A673 (cell line): Measurements from ENCODE around the gene VRK2. TPM values are rescaled to one million over a fixed set of nuclear protein-coding genes. Genes with fewer than 3 reads are reported as not detected.

Experiments
- BruUV-seq: library from RNA; stranded (reverse); fragments of 400-500 nt; replicated peaks from 2 replicates; lab custom pipeline; 2021; lab: Mats Ljungman, UMichigan
- CTCF ChIA-PET: fragments of 300-600 bp; sonication (Branson Sonifier 250); formaldehyde crosslinking; loops from one replicate; lab custom pipeline; 2022; ENCODE audit warnings: antibody characterized with exemption; lab: Charles Lee
- POLR2A ChIA-PET: fragments of 300-600 bp; sonication (Branson Sonifier 250); formaldehyde crosslinking; loops from one replicate; lab custom pipeline; 2022; ENCODE audit warnings: antibody characterized with exemption; ENCODE audit not compliant: low non-redundant PET; lab: Charles Lee
- DNase-seq: peaks from one replicate; pipeline ENCODE4 v3.0.0-alpha.2; 2015; ENCODE audit warnings: low spot score
- H3K27ac ChIP-seq: fragments of 200-600 bp; sonication (generic); 2 replicates; pipeline ENCODE4 v1.5.1; 2016; ENCODE audit warnings: mixed run types, low read depth, mild to moderate bottlenecking, mixed read lengths, antibody characterized with exemption, low read length; ENCODE audit not compliant: poor library complexity, severe bottlenecking
- H3K27me3 ChIP-seq: fragments of 200-600 bp; sonication (generic); replicated peaks from 2 replicates; pipeline ENCODE4 v1.6.1; 2017; ENCODE audit warnings: mixed run types, low read depth, mild to moderate bottlenecking, mixed read lengths, antibody characterized with exemption, low read length; ENCODE audit not compliant: insufficient read depth, poor library complexity
- H3K36me3 ChIP-seq: fragments of 200-600 bp; sonication (generic); 2 replicates; pipeline ENCODE4 v1.6.1; 2016; ENCODE audit warnings: mixed run types, mild to moderate bottlenecking, mixed read lengths, antibody characterized with exemption, low read length; ENCODE audit not compliant: insufficient read depth, poor library complexity, severe bottlenecking
- H3K4me1 ChIP-seq: fragments of 200-600 bp; sonication (generic); 2 replicates; pipeline ENCODE4 v1.6.1; 2017; ENCODE audit warnings: mixed run types, mild to moderate bottlenecking, mixed read lengths, antibody characterized with exemption, low read length; ENCODE audit not compliant: insufficient read depth, poor library complexity, severe bottlenecking
- H3K4me3 ChIP-seq: fragments of 200-600 bp; sonication (generic); 2 replicates; pipeline ENCODE4 v1.5.1; 2016; ENCODE audit warnings: low read depth, mixed run types, mild to moderate bottlenecking, mixed read lengths, low read length; ENCODE audit not compliant: poor library complexity, severe bottlenecking
- H3K9me3 ChIP-seq: fragments of 200-600 bp; sonication (generic); 2 replicates; pipeline ENCODE4 v1.6.1; 2016; ENCODE audit warnings: mixed run types, low read depth, mild to moderate bottlenecking, mixed read lengths, antibody characterized with exemption, low read length; ENCODE audit not compliant: poor library complexity, severe bottlenecking
- EZH2 ChIP-seq: fragments of 200-600 bp; sonication (generic); IDR thresholded peaks from 2 replicates; pipeline ENCODE4 v1.6.1; 2017; ENCODE audit warnings: borderline replicate concordance, low read depth, mild to moderate bottlenecking, mixed read lengths, antibody characterized with exemption, low read length; ENCODE audit not compliant: poor library complexity, severe bottlenecking
- intact Hi-C: fragments of 100-400 bp; cut with micrococcal nuclease; formaldehyde crosslinking; loops from one replicate; pipeline ENCODE4 v1.10.0; 2022; ENCODE audit not compliant: unreplicated experiment
- total RNA-seq: library from RNA; stranded (reverse); gene quantifications from 2 replicates; pipeline ENCODE4 v1.2.3, GENCODE V29; 2021
- TF ChIP-seq, protein P1 (sequence below): fragments of 300-800, 200-600 bp; sonication (generic); conservative IDR thresholded peaks from 2 replicates; pipeline ENCODE4 v1.5.1; 2017; ENCODE audit warnings: low read depth, mild to moderate bottlenecking, antibody characterized with exemption, low read length, moderate library complexity, mixed read lengths

The VRK2 gene
- total RNA-seq, 1 experiment from 2014 or later: 16.1 TPM

DNA sequence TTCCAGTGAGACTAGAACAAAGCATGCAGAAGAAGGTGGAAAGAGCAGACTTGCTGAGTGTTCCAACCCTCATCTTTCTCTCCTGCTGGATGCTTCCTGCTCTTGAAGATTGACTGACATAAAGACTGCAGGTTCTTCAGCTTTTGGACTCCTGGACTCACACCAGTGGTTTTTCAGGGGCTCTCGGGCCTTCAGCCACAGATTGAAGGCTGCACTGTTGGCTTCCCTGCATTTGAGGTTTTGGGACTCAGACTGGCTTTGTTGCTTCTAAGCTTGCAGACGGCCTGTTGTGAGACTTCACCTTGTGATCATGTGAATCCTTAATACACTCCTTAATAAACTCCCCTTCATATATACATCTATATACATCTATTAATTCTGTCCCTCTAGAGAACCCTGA, 20.4 kb downstream of the VRK2 start:
- intact Hi-C loops: no loop called here
- no peak for DNase-seq
- H3K36me3 ChIP-seq: no peaks in the 10 kb centered on the region
- BruUV-seq: no TSS peak
- H3K27me3 ChIP-seq: no peaks in the 10 kb centered on the region
- no peak overlapping the region for H3K27ac ChIP-seq
- no peaks in the 10 kb centered on the region for H3K9me3 ChIP-seq
- TF ChIP-seq EZH2: no peak
- TF ChIP-seq, protein P1, sequence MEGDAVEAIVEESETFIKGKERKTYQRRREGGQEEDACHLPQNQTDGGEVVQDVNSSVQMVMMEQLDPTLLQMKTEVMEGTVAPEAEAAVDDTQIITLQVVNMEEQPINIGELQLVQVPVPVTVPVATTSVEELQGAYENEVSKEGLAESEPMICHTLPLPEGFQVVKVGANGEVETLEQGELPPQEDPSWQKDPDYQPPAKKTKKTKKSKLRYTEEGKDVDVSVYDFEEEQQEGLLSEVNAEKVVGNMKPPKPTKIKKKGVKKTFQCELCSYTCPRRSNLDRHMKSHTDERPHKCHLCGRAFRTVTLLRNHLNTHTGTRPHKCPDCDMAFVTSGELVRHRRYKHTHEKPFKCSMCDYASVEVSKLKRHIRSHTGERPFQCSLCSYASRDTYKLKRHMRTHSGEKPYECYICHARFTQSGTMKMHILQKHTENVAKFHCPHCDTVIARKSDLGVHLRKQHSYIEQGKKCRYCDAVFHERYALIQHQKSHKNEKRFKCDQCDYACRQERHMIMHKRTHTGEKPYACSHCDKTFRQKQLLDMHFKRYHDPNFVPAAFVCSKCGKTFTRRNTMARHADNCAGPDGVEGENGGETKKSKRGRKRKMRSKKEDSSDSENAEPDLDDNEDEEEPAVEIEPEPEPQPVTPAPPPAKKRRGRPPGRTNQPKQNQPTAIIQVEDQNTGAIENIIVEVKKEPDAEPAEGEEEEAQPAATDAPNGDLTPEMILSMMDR: no peak
- ChIA-PET POLR2A (no interaction called here), CTCF (no interaction called here)
- no peaks in the 10 kb centered on the region for H3K4me1 ChIP-seq
- H3K4me3 ChIP-seq: no peak overlapping the region

DNA sequence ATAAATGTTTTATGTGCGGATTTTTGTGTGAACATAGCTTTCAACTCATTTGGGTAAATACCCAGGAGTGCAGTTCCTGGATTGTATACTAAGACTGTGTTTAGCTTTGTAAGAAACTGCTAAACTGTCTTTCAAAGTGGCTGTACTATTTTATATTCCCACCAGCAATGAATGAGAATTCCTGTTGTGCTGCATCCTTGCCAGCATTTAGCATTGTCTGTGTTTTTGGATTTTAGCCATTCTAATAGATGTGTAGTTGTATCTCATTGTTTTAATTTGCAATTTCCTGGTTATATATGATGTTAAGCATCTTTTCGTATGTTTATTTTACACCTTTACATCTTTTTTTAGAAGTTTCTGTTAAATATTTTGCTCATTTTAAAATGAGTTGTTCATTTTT, 24.2 kb downstream of the VRK2 start:
- intact Hi-C loops: no loop called here
- H3K27me3 ChIP-seq: no peaks in the 10 kb centered on the region
- no TSS peak for BruUV-seq
- H3K4me1 ChIP-seq: no peaks in the 10 kb centered on the region
- H3K36me3 ChIP-seq: no peaks in the 10 kb centered on the region
- H3K27ac ChIP-seq: no peak overlapping the region
- no peak overlapping the region for H3K4me3 ChIP-seq
- CTCF ChIA-PET: no interaction called here
- TF ChIP-seq, protein P1: no peak
- no peak for TF ChIP-seq EZH2
- no peaks in the 10 kb centered on the region for H3K9me3 ChIP-seq
- no peak for DNase-seq
- POLR2A ChIA-PET: no interaction called here

DNA sequence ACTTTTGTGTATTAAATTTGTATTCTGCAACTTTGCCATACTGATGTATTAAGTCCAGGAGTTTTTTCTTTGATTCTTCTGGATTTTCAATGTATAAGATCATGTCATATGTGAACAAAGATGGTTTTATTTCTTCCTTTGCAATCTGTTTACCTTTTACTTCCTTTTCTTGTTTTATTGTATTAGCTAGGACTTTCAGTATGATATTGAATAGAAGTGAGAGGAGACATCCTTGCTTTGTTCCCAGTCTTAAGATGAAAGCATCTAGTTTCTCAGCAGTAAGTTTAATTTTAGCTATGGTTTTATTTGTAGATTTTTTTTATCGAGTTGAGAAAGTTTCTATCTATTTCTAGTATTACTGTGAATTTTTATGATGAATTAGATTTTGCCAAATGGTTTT, 25.5 kb downstream of the VRK2 start:
- Histone ChIP-seq H3K9me3 (no peaks in the 10 kb centered on the region), H3K4me1 (no peaks in the 10 kb centered on the region), H3K27ac (no peak overlapping the region), H3K36me3 (no peaks in the 10 kb centered on the region), H3K4me3 (no peak overlapping the region), H3K27me3 (no peaks in the 10 kb centered on the region)
- CTCF ChIA-PET: no interaction called here
- DNase-seq: no peak
- no TSS peak for BruUV-seq
- POLR2A ChIA-PET: no interaction called here
- TF ChIP-seq, protein P1: no peak
- no peak for TF ChIP-seq EZH2
- intact Hi-C loops: no loop called here
